ENCODE results near the gene KRTAP2-4.
"Not testable (repeated sequence)": the region's sequence is repeated elsewhere in the genome, so short reads cannot be mapped to it uniquely, and the experiment has no call there.

GRCh38 chr17:41088760-41089352 lies 23.2 kb upstream of the KRTAP2-4 start:
- not testable (repeated sequence) for TF ChIP-seq POLR2AphosphoS5 (IDR thresholded peaks at IDR 0.05; ENCODE audit: borderline replicate concordance, low read depth, low read length); EZH2 (IDR thresholded peaks at IDR 0.05); FOXP2 (optimal IDR thresholded peaks at IDR 0.05; ENCODE audit: control extremely low read depth, extremely low read length, insufficient read depth)
